GM21576 (cell line): ENCODE data around the gene PGP.

Experiments used
- ATAC-seq: cut with Tn5 transposase; IDR thresholded peaks from one replicate; pipeline ENCODE4 v1.9.1; 2021; ENCODE audit warnings: mild to moderate bottlenecking, moderate library complexity; ENCODE audit not compliant: unreplicated experiment

PGP gene

GRCh38 chr16:2167068-2167638 is 47.5 kb downstream of the PGP start:
- no peak for ATAC-seq

- ATAC-seq = no peak
These were observed 48.2 kb downstream of the PGP start for GRCh38 chr16:2166263-2167067.

GRCh38 chr16:2165861-2166260 is 48.8 kb downstream of the PGP start:
- ATAC-seq = no peak

GRCh38 chr16:2163211-2163881 is 51.3 kb downstream of the PGP start:
- ATAC-seq = no peak

GRCh38 chr16:2162676-2163118 is 51.9 kb downstream of the PGP start:
- ATAC-seq = no peak

GRCh38 chr16:2161911-2162310 is 52.7 kb downstream of the PGP start:
- no peak for ATAC-seq
